Vagina (tissue), 2 donors: Measurements from ENCODE around the gene CEP104.

Experiments used
- POLR2A ChIP-seq, 2 donors: fragments of 450-650 bp; IDR thresholded peaks; one replicate each; pipeline ENCODE4 v1.6.1; 2017; ENCODE audit warnings: antibody characterized with exemption in 2 of 2, mild to moderate bottlenecking in 2 of 2, moderate library complexity in 2 of 2
- POLR2AphosphoS5 ChIP-seq, 2 donors: sonication (generic); formaldehyde crosslinking; IDR thresholded peaks; one replicate each; pipeline ENCODE4 v1.9.0; 2017; ENCODE audit warnings: antibody characterized with exemption in 2 of 2, mild to moderate bottlenecking in 2 of 2, low read depth in 1 of 2; ENCODE audit not compliant: insufficient read depth in 1 of 2

DNA sequence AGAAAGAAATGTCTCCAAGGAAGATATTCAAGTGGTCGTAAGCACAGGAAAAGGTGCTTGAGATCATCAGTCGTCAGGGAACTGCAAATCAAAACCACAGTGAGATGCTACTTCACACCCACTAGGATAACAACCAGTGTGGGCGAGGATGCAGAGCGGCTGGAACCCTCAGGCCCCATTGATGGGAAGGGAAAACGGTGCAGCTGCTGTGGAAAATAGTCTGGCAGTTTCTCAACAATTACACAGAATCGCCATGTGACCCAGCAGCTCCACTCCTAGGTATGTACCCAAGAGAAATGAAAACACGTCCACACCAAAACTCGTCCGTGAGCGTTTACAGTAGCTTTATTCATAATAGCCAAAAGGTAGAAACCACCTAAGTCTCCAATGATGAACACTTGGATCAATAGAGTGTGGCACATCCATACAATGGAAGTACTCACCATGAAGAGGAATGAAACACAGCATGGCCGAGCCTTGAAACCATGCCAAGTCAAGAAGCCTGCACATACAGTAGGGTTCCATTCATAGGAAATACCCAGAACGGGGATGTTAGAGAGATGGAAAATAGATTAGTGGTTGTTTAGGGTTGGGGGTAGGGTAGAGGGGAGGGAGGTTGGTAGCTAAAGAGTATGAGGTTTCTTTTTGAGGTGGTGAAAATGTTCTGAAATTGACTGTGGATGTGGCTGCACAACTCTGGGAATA is 6.4 kb upstream of the CEP104 start:
- TF ChIP-seq POLR2AphosphoS5 (IDR thresholded peaks at IDR 0.05; ENCODE audit: insufficient read depth in 1 of 2, low read depth in 1 of 2) (no peak), POLR2A (IDR thresholded peaks at IDR 0.05) (no peak)
